Activated T-cell treated with anti-CD3 and anti-CD28 coated beads for 4 hours (primary cell): ENCODE measurements around the gene ZSWIM7.
"Not testable (repeated sequence)": the region's sequence is repeated elsewhere in the genome, so short reads cannot be mapped to it uniquely, and the experiment has no call there.

Source experiments
- DNase-seq: peaks from one replicate; pipeline ENCODE4 v3.0.0-alpha.2; 2020

ZSWIM7 gene

DNA sequence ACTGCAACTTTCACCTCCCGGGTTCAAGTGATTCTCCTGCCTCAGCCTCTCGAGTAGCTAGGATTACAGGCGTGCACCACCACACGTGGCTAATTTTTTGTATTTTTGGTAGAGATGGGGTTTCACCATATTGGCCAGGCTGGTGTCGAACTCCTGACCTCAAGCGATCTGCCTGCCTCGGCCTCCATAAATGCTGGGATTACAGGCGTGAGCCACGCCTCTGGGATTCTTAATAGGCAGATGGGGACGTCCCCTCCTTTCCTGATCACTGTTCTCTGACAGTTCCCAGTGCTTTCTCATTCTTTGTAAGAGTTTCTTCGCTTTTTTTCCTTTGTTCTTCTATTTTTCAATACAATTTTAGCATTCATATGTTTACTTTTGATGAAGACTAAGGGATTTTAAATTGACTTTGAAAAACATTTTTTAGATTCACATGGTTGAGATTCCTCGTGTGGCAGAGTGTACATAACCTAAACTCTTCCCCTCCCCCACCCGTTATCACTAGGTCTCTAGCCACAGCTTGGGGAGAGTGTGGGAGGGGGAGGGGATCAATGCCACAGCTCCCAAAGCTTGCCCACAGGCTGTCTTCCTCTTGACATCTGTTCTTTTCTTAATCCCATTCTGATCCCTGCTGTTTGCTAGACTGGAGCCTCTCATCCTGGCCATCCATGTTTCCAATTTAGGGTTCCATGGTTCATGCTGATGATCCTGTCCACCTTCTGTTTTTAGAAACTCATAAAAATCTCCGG is 43.5 kb downstream of the ZSWIM7 start:
- DNase-seq, result no peak

GRCh38 chr17:15954222-15954621 is 45.3 kb downstream of the ZSWIM7 start:
- DNase-seq, result no peak

DNA sequence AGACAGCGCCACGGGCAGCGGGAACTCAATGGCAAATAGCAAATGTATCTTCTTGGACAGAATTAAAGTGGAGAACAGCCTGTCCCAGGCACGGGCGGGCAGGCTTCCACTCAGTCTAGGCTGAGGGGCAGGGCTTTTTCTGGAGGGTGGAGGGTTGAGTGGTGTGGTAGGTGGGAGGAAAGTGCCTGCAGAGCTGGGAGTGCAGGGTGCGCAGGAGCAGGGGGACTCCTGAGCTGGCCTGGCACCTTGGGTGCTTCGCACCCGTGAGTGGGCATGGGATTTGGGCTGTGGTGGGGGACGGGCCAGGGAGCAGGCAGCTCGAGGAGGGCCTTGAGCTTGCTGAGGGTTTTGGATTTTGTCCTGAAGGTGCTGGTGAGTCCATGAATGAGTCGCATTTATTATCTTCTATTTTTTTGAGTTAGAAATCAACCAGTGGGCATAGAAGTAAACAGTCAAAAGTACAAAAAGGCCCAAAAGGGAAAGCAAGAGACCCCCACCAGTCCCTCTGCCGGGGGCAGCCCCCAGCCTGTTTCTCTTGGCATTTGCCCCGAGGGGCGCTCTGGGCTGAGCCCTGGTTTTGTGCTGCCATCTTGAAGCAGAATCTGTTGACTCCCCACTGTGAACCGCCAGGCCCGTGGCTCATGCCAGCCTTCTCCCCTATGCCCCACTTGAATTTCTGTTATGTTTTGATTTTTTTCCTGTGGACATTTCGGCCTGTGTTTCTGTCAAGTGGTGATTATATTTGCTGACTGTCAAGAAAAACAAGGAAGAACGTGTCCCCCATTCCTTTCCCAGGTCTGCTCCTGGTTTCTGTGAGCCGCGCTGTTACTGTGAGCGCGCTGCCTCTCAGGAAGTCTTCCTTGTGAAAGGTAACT is 46.4 kb downstream of the ZSWIM7 start:
- no peak for DNase-seq

DNA sequence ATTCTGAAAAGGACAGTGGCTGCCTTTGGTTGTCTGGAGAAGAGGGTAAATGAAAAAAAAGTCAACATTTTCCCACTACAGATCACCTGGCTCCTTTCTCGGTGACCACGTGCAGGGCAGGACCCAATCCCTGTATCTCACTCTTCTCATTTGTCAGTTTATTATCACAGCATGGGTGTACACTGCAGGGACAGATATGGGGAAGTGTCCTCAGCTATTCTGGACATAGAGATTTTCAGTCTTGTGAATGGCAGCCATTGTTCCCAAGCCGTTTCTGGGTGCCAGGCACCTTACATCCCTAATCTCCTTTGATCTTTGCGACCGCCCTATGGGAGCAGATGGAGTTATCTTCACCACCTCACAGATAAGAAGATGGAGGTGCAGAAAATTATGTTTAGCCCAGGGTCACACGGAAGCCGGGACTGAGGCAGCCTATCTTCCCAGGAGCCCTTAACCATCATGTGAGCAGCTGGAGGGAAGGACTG is 47.4 kb downstream of the ZSWIM7 start:
- DNase-seq, result no peak

GRCh38 chr17:15951368-15952047 is 48.0 kb downstream of the ZSWIM7 start:
- no peak for DNase-seq

GRCh38 chr17:15947976-15948752 is 51.3 kb downstream of the ZSWIM7 start:
- DNase-seq, result no peak

- no peak for DNase-seq
Measured at GRCh38 chr17:15947271-15947670, 52.2 kb downstream of the ZSWIM7 start.

DNA sequence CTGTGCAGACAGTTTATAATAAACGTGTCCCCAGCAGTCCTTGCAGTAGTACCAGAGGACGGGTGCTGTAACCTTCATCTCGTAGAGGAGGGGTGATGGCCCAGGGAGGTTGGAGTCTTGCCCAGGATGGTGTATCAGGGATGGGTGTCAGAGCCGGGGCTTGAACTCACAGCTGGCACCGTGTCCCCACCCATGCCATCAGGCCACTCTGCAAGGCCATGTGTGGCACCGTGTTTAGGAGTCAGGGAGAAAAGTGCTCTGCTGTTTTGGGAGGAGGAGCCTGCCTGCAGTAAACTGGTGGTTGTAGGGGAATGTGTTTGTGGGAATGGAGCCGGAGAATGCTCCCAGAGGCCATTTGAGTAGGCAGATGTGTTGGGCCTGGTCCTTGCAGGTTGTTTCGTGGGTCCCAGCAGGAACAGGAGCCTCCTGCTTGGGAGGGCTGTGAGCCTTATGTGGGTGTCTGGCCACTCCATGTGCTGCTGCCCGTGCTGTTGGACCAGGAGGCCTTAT is 52.8 kb downstream of the ZSWIM7 start:
- DNase-seq, result no peak

- DNase-seq, result peak; percentile 68
Measured at GRCh38 chr17:15945527-15946191, 53.8 kb downstream of the ZSWIM7 start.

DNA sequence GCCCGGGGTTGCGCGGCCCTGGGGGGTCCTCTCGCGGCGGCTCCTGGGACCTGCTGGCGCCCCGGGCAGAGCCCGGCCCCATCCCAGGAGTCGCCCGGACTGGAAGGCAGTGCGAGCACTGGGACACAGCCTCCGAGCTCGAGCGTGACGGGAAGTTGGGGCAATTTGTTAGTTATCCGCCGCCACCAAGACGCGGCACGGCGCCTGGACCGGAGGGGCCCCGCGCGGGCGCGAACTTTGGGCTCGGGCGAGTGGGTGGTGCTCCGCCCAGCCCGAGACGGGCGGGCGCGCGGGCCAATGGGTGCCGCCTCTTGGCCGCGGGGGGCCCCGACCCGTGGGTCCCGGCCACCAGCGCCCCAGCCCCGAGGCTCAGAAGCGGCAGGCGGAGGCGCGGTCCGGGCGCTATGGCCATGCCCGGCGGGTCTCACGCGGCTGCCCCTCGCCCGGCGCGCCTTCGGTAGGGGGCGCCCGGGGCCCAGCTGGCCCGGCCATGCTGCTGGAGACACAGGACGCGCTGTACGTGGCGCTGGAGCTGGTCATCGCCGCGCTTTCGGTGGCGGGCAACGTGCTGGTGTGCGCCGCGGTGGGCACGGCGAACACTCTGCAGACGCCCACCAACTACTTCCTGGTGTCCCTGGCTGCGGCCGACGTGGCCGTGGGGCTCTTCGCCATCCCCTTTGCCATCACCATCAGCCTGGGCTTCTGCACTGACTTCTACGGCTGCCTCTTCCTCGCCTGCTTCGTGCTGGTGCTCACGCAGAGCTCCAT is 54.6 kb downstream of the ZSWIM7 start, which contains the start of gene ADORA2B:
ADORA2B (plus strand) TSS at position 372 of the 768 bp plus-strand sequence; CDS start at position 491, 119 bp downstream.
- peak; percentile 32 for DNase-seq

DNA sequence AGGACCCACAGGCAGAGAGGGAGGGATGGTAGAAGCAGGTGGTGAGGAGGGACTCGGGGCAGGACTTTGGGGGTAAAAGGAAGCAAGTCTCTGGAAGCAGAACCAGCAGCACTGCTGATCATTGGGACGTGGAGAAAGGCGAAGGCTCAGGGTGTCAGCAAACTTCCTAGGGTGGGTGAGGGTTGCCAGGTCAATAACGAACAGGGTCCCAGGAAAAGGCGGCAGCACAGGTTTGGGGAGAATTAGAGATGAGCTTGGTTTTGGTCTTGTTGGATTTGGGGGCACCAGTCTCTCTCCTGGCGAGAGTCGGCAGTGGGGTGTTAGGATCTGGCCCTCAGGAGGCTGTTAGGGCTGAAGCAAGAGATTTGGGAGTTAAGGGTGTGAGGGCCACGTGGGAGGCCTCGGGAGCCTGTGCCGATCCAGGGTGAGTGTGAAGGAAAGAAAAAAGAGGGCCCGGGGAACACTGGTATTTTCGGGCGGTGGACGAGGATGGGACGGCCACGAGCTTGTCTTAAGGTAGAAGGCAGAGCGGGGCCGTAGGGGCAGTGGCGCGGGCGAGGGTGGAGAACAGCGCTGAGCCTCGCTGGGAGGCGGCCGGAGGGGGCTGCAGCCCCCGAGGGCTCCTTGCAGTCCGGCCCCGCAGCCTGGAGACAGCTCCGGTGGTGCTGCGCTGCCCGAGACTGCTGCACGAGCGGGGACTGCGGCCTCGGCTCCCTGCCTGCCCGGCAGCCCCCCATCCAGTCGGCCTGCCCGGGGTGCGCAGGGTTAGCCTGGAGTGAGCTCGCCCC is 55.3 kb downstream of the ZSWIM7 start:
- DNase-seq, result no peak

GRCh38 chr17:15942207-15942833 is 57.2 kb downstream of the ZSWIM7 start:
- no peak for DNase-seq

DNA sequence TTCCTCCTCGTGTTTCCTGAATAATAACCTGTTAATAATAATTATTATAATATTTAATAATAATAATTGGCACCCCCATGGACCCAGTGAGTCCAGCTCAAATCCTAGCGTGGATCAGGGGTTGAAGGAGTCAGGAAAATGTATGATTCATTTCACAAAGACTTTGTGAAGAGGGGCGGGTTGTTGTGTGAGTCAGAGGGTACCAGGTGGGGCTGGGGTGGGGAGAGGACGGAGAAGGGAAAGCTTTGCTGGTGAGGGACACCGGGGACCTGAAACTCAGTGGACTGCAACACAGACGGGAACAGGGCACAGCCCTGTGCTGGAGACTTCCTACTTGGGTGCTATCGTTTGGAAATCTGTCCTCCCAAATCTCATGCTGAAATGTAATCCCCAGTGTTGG is 57.7 kb downstream of the ZSWIM7 start:
- DNase-seq, result no peak

GRCh38 chr17:15936481-15936880 is 63.0 kb downstream of the ZSWIM7 start:
- not testable (repeated sequence) for DNase-seq

- DNase-seq, result no peak
Measured at GRCh38 chr17:15935891-15936290, 63.6 kb downstream of the ZSWIM7 start.

DNA sequence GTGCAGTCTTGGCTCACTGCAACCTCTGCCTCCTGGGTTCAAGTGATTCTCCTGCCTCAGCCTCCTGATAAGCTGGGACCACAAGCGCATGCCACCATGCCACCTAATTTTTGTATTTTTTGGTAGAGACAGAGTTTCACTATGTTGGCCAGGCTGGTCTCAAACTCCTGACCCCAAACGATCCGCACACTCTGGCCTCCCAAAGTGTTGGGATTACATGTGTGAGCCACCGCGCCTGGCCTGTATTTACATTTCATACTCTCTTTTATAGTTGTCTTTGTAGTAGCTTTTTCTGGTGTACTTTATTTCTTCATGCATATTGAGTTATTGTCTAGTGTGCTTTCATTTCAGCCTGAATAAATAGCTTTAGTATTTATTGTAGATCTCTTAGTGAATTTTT is 64.6 kb downstream of the ZSWIM7 start:
- no peak for DNase-seq

DNA sequence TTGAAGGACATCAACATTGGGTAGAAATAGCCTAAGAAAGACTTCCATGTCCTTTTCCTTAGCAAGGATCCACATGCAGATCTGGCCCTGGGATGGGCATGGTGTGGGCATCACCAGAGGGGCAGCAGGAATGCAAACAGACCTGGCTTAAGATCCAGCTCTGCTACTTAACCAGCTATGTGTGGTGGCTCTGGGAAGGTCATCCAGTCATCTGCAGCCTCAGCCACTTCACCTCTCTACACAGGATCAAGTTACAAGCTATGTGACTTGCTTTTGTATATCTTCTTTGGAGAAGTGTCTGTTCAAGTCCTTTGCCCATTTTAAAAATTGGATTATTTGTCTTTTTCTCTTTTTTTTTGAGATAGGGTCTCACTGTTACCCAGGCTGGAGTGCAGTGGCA is 68.1 kb downstream of the ZSWIM7 start:
- DNase-seq, result no peak

GRCh38 chr17:15930426-15930825 is 69.1 kb downstream of the ZSWIM7 start:
- no peak for DNase-seq

DNA sequence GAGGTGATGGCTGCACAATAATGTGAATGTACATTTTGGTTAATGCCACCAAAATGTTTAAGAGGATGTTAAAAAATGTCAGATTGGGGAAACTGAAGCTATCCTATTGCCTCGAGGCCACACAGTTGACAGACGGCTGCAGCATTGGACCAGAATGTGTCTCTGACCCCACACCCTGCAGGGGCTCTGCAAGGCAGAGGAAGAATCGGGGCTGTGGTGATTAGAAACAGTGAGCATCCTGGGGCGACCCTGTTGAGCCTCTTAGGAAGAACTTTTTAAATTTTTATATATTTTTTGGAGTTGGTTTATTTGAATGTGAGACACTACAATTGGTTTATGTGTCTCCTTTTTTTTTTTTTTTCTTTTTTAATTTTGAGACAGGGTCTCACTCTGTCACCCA is 69.6 kb downstream of the ZSWIM7 start:
- no peak for DNase-seq
